Urothelium cell line (cell line): Measurements from ENCODE around the gene GPRASP2.

Source experiments
- DNase-seq: peaks from one replicate; pipeline ENCODE4 v3.0.0; 2011; ENCODE audit warnings: low spot score, mixed read lengths
- FAIRE-seq: peaks from 2 replicates; lab custom pipeline; 2011; peaks lifted over from hg19 to GRCh38; lab: Jason Lieb, UNC

The GPRASP2 gene

GRCh38 chrX:102739657-102740056, 27.4 kb downstream of the GPRASP2 start:
- DNase-seq (no peak), FAIRE-seq (no peak)

- no peak for FAIRE-seq
- no peak for DNase-seq
These were observed 32.1 kb downstream of the GPRASP2 start for GRCh38 chrX:102744307-102744706.

GRCh38 chrX:102745513-102745856, 33.2 kb downstream of the GPRASP2 start:
- no peak for DNase-seq
- no peak for FAIRE-seq

- no peak for DNase-seq
- FAIRE-seq = no peak
These were observed 33.8 kb downstream of the GPRASP2 start for GRCh38 chrX:102745857-102746584.

GRCh38 chrX:102765217-102765616, 53.0 kb downstream of the GPRASP2 start:
- FAIRE-seq = no peak
- no peak for DNase-seq

GRCh38 chrX:102765809-102766208, 53.6 kb downstream of the GPRASP2 start:
- no peak for DNase-seq

GRCh38 chrX:102767287-102767686, 55.0 kb downstream of the GPRASP2 start:
- no peak for DNase-seq
- no peak for FAIRE-seq

More at GRCh38 chrX:102765809-102766208, 53.6 kb downstream of the GPRASP2 start:
- FAIRE-seq = no peak
